ENCODE results near the gene MRPS11.
"Not testable (repeated sequence)": the region's sequence is repeated elsewhere in the genome, so short reads cannot be mapped to it uniquely, and the experiment has no call there.

Gene MRPS11

DNA sequence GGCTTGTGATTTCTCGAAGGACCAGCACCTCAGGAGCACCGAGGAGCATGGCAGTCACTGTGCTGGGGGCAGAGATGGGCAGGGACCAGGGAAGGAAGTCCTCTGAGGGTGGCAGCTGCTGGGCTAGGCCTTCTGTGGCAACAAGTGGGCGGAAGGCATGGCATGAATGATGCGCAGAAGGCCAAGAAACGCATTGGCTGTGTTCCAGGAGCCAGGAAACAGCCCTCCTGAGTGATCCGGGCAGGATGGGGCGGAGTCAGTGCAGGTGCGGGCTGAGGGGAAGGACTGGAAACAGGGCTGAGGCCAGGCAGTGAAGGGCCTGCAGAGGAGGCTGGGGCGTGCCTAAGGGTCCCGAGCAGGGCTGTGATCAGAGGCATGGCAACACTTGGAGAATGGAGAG lies 23.6 kb downstream of the MRPS11 start:
- Mint-ChIP-seq H3K4me1 (no peaks in the 10 kb centered on the region), H3K27ac (no peak overlapping the region), H3K36me3 (no peaks in the 10 kb centered on the region), H3K27me3 (no peaks in the 10 kb centered on the region), H3K9me3 (no peaks in the 10 kb centered on the region), H3K4me3 (no peak overlapping the region)
- no peak for DNase-seq
- CTCF ChIA-PET = no interaction called here

DNA sequence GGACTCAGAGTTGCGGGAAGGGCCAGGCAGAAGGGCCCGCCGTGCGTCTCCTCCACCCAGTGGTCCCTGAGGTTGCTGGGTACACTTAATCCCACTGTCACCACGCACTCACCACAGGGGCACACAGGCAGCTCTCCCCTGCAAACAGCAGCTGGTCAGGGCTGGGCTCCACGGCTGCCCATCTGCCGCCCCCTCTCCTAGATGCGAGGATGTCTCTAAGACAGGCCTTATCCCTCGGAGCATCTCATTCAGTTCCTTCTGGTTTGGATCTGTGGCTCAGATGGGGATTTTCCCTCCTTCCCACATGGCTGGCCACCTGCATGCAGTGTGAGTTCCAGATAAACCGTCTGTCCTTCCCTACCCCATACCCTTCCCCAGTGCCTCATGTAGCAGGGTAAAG lies 26.3 kb downstream of the MRPS11 start:
- Mint-ChIP-seq H3K4me1 (no peaks in the 10 kb centered on the region), H3K27ac (no peak overlapping the region), H3K27me3 (no peaks in the 10 kb centered on the region), H3K4me3 (no peak overlapping the region), H3K36me3 (no peaks in the 10 kb centered on the region), H3K9me3 (no peaks in the 10 kb centered on the region)
- CTCF ChIA-PET = interaction anchor here (0.6 kb wide), 1 partner anchor 74 kb away, joined by 3 read pairs; no protein-coding TSS in a partner anchor
- no peak for DNase-seq

DNA sequence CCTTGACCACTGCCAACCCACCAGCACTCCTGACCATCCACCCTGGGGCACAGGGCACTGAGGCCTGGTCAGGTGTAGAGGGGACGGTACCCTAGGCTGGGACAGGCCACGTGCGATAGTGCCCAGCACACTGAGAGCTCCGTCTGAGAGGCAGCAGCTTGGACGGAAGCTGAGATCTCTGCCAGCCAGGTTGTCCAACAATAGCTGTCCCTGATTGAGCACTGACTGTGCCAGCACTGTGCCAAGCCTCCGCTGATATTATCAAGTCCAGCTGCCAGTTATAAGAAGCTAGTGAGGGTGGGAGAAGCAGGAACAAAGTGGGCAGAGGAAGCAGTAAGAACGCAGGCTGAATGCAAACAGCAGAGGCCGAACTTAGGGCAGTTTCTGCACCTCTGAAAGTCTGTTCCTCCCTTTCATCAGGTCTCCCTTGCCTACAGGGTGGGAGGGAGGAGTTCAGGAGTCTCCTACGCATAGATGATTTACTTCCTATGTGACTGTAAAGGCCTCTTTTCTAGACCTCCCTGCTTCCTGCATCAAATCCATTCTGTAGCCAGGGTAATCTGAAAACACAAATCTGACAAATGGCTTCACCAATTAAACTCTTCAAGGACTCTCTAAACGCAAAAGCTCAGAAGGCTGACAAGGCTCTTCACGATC lies 29.7 kb downstream of the MRPS11 start:
- DNase-seq = no peak
- H3K36me3 Mint-ChIP-seq = no peaks in the 10 kb centered on the region
- CTCF ChIA-PET = no interaction called here

DNA sequence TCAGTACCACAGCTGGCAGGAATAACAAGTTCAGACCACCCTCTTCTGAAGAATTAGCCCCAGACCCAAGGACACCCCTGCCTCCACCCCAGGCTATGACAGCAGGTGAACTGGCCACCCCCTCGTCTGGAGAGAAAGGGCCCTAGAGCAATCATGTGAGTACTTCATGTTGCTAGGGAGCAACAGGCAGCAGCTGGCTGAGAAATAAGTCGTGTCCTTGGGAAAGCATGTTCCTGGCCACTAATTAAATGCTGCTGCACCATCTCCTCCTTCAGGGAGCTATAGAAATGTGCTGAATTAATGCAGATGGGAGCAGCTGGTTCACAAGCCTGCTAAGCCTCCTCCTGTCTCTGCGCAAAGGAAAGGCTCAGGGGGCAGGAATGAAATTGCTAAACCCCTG lies 31.5 kb downstream of the MRPS11 start:
- H3K4me3 Mint-ChIP-seq = no peak overlapping the region
- no peak overlapping the region for H3K27ac Mint-ChIP-seq
- no peaks in the 10 kb centered on the region for H3K36me3 Mint-ChIP-seq
- H3K4me1 Mint-ChIP-seq = no peaks in the 10 kb centered on the region
- no peaks in the 10 kb centered on the region for H3K9me3 Mint-ChIP-seq
- CTCF ChIA-PET = no interaction called here
- no peak for DNase-seq
- no peaks in the 10 kb centered on the region for H3K27me3 Mint-ChIP-seq

More for the DNA sequence above, 29.7 kb downstream of the MRPS11 start:
- H3K9me3 Mint-ChIP-seq = no peaks in the 10 kb centered on the region
- no peak overlapping the region for H3K27ac Mint-ChIP-seq
- H3K27me3 Mint-ChIP-seq = no peaks in the 10 kb centered on the region
- no peak overlapping the region for H3K4me3 Mint-ChIP-seq
- H3K4me1 Mint-ChIP-seq = no peaks in the 10 kb centered on the region

DNA sequence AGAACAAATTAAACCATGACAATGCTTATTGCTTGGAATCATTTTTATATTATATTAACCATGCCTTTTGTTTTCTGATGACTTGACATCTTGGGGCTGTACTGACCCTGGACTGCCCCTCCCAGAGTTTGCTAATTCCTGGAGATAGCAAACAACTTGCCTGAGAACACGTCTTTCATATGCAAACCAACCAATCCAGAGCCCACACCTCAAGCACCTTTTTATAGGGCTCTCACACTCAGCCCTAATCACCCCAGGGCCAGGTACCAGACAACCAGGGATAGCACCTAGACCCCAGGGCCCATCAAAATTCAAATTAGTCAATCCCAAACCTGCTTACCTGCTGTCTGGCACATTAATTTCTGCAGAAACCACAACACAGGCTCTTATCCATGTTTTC lies 36.9 kb downstream of the MRPS11 start:
- no peaks in the 10 kb centered on the region for H3K27me3 Mint-ChIP-seq
- DNase-seq = no peak
- no peaks in the 10 kb centered on the region for H3K36me3 Mint-ChIP-seq
- H3K4me3 Mint-ChIP-seq = no peak overlapping the region
- CTCF ChIA-PET = no interaction called here
- no peak overlapping the region for H3K27ac Mint-ChIP-seq
- no peaks in the 10 kb centered on the region for H3K9me3 Mint-ChIP-seq
- no peaks in the 10 kb centered on the region for H3K4me1 Mint-ChIP-seq

DNA sequence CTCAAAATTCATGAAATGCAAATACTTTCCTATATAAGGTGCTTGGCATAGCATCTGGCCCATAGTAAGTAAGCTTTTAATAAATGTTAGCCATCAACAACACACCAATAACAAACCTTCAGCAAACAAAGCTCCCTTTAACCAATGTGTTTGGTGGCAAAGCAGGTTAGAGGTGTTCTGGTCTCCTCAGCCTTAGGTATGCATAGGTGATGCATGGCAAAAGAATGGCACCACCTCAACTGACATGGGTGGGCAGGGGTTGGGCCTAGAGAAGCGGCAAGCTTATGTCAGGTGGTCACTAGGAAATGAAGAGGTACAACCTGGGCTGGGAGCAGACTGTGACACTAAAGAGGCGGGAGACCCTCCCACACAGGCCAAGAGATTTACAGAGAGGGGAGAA lies 38.2 kb downstream of the MRPS11 start:
- no peaks in the 10 kb centered on the region for H3K9me3 Mint-ChIP-seq
- CTCF ChIA-PET = no interaction called here
- no peak for DNase-seq
- no peak overlapping the region for H3K4me3 Mint-ChIP-seq
- no peaks in the 10 kb centered on the region for H3K36me3 Mint-ChIP-seq
- H3K27me3 Mint-ChIP-seq = no peaks in the 10 kb centered on the region
- H3K4me1 Mint-ChIP-seq = no peaks in the 10 kb centered on the region
- H3K27ac Mint-ChIP-seq = no peak overlapping the region

DNA sequence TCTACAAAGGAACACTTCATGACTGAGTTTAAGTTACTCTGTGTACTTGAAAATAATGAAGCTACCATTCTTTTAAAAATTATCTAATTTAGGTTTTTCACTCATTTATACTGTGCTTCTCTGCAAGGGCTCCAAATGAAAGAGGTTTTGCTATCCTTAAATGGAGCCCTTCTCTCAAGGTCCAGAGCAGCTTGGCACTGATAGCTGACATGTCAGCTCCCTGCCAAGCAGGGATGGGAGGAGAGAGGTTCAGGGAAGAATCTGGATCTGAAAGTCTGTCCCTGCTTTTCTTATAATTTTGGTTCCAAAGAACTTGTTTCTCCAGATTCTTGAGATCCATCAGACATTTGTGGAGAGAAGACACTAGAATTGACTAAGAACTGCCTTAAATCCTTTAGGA lies 39.1 kb downstream of the MRPS11 start:
- H3K36me3 Mint-ChIP-seq = peaks cover 4% of the 10 kb centered on the region
- H3K27me3 Mint-ChIP-seq = no peaks in the 10 kb centered on the region
- no peak overlapping the region for H3K27ac Mint-ChIP-seq
- no peaks in the 10 kb centered on the region for H3K4me1 Mint-ChIP-seq
- CTCF ChIA-PET = no interaction called here
- no peaks in the 10 kb centered on the region for H3K9me3 Mint-ChIP-seq
- DNase-seq = no peak
- H3K4me3 Mint-ChIP-seq = no peak overlapping the region

DNA sequence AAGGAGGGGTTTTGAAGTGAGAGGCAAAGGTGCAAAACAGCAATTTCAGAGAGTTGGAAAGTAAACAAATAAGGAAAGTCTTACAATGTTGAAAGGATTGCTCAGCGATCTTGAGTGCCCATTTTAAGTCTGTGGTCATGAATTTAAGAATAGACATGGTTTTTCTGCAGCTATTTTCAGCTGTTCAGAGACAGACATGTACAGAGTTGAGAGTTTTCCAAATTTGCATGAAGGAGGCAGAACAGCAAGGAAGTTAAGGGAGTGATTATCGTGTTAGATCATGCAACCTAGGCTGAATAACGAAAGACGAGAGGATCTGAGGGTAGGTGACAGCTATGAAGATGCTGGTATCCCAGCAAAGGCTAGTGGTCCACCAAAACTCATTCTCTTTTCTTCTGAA lies 41.8 kb downstream of the MRPS11 start:
- Mint-ChIP-seq H3K36me3 (peaks cover 4% of the 10 kb centered on the region), H3K4me1 (no peaks in the 10 kb centered on the region), H3K27me3 (no peaks in the 10 kb centered on the region), H3K9me3 (no peaks in the 10 kb centered on the region), H3K27ac (no peak overlapping the region), H3K4me3 (no peak overlapping the region)
- CTCF ChIA-PET = no interaction called here
- no peak for DNase-seq

DNA sequence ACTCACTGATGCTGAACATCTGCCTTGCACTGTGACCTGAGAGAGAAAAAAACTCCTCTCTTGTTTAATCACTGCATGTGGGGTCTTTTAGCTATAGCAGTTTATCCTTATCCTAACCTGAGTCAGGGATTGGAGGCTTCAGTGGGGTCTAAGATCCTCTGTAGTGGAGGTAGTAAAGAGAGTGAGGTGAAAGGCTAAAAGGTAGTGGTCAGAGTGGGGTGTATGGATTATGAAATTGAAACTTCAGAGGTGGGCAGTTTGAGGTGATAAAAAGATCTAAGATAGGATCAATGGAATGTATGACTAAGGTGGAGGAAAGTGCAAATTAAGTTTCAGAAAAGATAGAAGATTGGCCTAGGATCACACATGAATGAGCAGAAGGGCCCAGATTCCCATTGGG lies 42.5 kb downstream of the MRPS11 start:
- DNase-seq = no peak
- H3K27me3 Mint-ChIP-seq = no peaks in the 10 kb centered on the region
- no peak overlapping the region for H3K27ac Mint-ChIP-seq
- H3K4me1 Mint-ChIP-seq = no peaks in the 10 kb centered on the region
- CTCF ChIA-PET = no interaction called here
- no peak overlapping the region for H3K4me3 Mint-ChIP-seq
- H3K36me3 Mint-ChIP-seq = peaks cover 4% of the 10 kb centered on the region
- no peaks in the 10 kb centered on the region for H3K9me3 Mint-ChIP-seq

DNA sequence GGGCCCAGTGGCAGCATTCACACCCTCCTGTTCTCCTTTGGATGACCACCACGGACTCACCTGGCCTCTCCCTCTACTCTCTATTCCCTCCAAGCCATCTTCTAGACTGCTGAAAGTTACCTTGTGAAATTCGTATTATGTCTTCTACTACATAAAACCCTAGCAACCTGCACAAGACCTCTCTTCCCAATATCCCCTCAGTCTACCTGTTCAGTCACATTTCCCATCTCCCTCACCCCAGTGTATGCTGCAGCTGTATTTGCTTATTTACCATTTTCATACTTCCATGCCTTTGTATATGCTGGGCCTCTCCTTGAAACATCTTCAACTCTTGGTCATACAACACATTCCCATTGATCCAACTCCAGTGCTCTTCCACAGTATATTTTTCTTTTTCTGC lies 43.7 kb downstream of the MRPS11 start:
- Mint-ChIP-seq H3K36me3 (peaks cover 4% of the 10 kb centered on the region), H3K27me3 (no peaks in the 10 kb centered on the region), H3K4me3 (no peak overlapping the region), H3K27ac (no peak overlapping the region), H3K4me1 (no peaks in the 10 kb centered on the region), H3K9me3 (no peaks in the 10 kb centered on the region)
- CTCF ChIA-PET = no interaction called here
- no peak for DNase-seq

DNA sequence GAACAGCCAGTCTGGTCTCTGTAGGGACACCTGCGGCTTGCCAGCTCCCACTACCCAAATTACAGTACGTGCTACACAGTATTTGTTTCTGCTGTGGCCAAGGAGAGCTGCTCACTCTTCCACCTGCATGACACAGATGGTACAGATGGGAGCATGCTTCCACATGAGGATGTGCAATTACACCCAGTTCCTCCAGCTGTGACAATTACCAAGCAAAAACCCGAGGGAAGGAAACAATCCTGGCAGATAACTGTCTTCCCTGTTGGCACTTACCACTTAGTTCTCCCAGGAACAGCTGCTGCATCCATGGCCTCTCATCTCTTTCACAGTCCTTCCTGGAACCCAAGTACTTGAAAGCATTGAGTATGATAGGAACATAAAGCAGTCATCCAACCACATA lies 44.6 kb downstream of the MRPS11 start:
- CTCF ChIA-PET = no interaction called here
- Mint-ChIP-seq H3K9me3 (no peaks in the 10 kb centered on the region), H3K4me1 (no peaks in the 10 kb centered on the region), H3K27me3 (no peaks in the 10 kb centered on the region), H3K36me3 (peaks cover 4% of the 10 kb centered on the region), H3K4me3 (no peak overlapping the region), H3K27ac (no peak overlapping the region)
- DNase-seq = no peak

DNA sequence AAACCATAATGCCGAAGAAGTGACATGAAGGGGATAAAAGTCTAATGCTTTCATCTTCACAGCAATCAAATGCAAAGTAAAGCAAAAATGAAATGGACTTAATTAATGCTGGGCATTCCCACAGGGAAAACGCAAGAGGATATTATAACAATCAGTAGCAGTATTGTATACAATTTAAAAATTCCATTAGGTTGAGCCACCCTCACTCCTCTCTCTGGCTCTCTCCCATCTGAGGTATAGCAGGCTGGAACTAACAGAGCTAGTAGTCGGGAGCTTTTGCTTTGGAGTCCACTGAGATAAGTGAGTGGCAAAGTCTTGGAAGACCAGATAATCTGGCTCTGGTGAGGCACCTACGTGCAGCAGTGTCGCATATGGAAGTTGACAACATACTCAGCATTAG lies 45.1 kb downstream of the MRPS11 start:
- Mint-ChIP-seq H3K27ac (no peak overlapping the region), H3K9me3 (no peaks in the 10 kb centered on the region), H3K4me1 (no peaks in the 10 kb centered on the region), H3K27me3 (no peaks in the 10 kb centered on the region), H3K4me3 (no peak overlapping the region), H3K36me3 (peaks cover 4% of the 10 kb centered on the region)
- CTCF ChIA-PET = no interaction called here
- no peak for DNase-seq

DNA sequence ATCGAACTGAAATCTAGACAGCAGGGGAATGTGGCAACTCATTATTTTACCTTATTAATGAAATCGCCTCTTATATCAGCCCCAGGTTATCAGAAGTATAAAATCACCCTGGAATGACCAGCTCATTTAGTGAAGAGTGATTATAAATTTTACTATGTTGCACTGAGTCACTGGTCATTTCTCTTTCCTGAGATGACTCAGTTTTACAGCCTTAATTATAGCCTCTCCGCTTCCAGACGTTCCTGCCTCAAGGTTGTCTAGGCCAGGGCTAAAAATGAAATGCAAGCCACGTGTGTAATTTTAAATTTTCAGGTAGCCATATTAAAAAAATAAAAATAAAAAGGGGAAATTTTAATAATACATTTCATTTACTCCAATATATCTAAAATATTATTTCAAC lies 45.7 kb downstream of the MRPS11 start:
- CTCF ChIA-PET = no interaction called here
- DNase-seq = no peak
- Mint-ChIP-seq H3K9me3 (no peaks in the 10 kb centered on the region), H3K27me3 (no peaks in the 10 kb centered on the region), H3K4me3 (no peak overlapping the region), H3K27ac (no peak overlapping the region), H3K36me3 (peaks cover 4% of the 10 kb centered on the region), H3K4me1 (no peaks in the 10 kb centered on the region)

DNA sequence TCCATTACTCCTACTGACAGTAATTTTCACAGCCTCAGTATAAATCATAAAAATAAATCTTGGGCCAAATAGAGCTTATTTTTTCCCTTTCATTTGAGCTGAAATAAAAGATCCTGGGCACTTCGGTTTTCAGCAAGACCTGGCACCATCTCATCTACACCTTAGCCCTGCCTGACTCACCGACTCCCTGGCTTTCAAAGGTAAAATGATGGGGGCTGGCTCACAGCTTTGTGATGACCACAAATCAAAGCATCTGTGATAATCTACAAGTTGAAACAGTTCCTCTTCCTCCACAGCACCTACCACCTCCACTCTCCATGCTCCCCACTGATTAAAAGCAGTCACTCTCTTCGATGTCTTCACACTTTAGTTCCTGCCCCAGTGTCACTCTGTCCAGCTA lies 51.4 kb downstream of the MRPS11 start:
- H3K4me3 Mint-ChIP-seq = no peak overlapping the region

DNA sequence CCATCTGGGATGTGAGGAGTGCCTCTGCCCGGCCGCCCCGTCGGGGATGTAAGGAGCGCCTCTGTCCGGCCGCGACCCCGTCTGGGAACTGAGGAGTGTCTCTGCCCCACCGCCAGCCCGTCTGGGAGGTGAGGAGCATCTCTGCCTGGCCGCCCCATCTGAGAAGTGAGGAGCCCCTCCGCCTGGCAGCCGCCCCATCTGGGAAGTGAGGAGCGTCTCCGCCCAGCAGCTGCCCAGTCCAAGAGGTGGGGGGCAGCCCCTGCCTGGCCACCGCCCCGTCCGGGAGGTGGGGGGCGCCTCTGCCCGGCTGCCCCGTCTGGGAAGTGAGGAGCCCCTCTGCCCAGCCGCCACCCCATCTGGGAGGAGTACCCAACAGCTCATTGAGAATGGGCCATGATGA lies 56.6 kb downstream of the MRPS11 start:
- CTCF ChIA-PET, H3K27ac Mint-ChIP-seq, DNase-seq, H3K27me3 Mint-ChIP-seq, H3K4me1 Mint-ChIP-seq, H3K9me3 Mint-ChIP-seq, H3K4me3 Mint-ChIP-seq: not testable (repeated sequence)
- H3K36me3 Mint-ChIP-seq = peaks cover 12% of the 10 kb centered on the region

More for the DNA sequence above, 51.4 kb downstream of the MRPS11 start:
- no peak overlapping the region for H3K27ac Mint-ChIP-seq
- no peaks in the 10 kb centered on the region for H3K36me3 Mint-ChIP-seq
- DNase-seq = no peak
- CTCF ChIA-PET = no interaction called here
- H3K9me3 Mint-ChIP-seq = no peaks in the 10 kb centered on the region
- no peaks in the 10 kb centered on the region for H3K4me1 Mint-ChIP-seq
- H3K27me3 Mint-ChIP-seq = no peaks in the 10 kb centered on the region

DNA sequence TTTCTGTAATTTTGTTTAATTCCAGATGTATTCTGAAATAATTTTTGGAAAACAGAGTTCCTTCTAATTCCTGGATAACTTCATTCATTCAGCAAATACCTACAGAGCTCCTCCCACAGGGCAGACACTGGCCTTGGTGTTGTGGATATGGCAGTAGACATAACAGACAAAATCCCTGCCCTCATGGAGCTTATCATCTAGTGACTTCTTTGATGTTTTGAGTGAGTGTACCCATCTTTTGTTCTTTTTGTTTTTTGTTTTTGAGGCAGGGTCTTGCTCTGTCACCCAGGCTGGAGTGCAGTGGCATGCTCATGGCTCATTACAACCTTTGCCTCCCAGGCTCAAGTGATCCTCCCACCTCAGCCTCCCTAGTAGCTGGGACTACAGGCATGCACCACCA lies 57.9 kb downstream of the MRPS11 start:
- no peak overlapping the region for H3K4me3 Mint-ChIP-seq
- no peaks in the 10 kb centered on the region for H3K27me3 Mint-ChIP-seq
- CTCF ChIA-PET = no interaction called here
- H3K27ac Mint-ChIP-seq = no peak overlapping the region
- no peak for DNase-seq
- no peaks in the 10 kb centered on the region for H3K4me1 Mint-ChIP-seq
- peaks cover 19% of the 10 kb centered on the region for H3K36me3 Mint-ChIP-seq
- no peaks in the 10 kb centered on the region for H3K9me3 Mint-ChIP-seq

Measured in activated naive CD4-positive, alpha-beta T cell treated with anti-CD3 and anti-CD28 coated beads, Interleukin-2, amount 10 ng/mL, durations not matched to agents 7 days and 5 days (primary cell).